HepG2 (cell line): ENCODE results near the gene HNRNPM. TPM values are rescaled to one million over a fixed set of nuclear protein-coding genes. Genes with fewer than 3 reads are reported as not detected.

Source experiments
- ATAC-seq: fragments of 200-7000 bp; cut with Tn5 transposase; 3 replicates; pipeline ENCODE4 v1.9.1; 2020; ENCODE audit warnings: mild to moderate bottlenecking, moderate library complexity
- BruUV-seq: library from RNA; stranded (reverse); fragments of 400-500 nt; replicated peaks from 2 replicates; lab custom pipeline; 2021; lab: Mats Ljungman, UMichigan
- CTCF ChIA-PET: fragments of 300-600 bp; formaldehyde crosslinking; extraction: SDS; loops from one replicate; lab custom pipeline; 2021; ENCODE audit warnings: low total read pairs, inconsistent platforms, low intra/inter-chr PET ratio; lab: Yijun Ruan, JAX
- POLR2A ChIA-PET: fragments of 350-600 bp; sonication (Branson Sonifier 250); formaldehyde crosslinking; loops from one replicate; lab custom pipeline; 2020; ENCODE audit warnings: antibody characterized with exemption, inconsistent platforms; lab: Yijun Ruan, JAX
- DNase-seq: peaks from one replicate; pipeline ENCODE4 v3.0.0-alpha.2; 2015; ENCODE audit warnings: low spot score
- FAIRE-seq: peaks from 3 replicates; lab custom pipeline; 2011; peaks lifted over from hg19 to GRCh38; lab: Jason Lieb, UNC
- H2AFZ ChIP-seq: one replicate; pipeline ENCODE4 v1.6.1; 2011; ENCODE audit warnings: low read length, inconsistent platforms
- H3K27ac ChIP-seq: fragments of 300-600 bp; 3 replicates; pipeline ENCODE4 v1.8.0; 2011; ENCODE audit warnings: mixed run types, mild to moderate bottlenecking, mixed read lengths, low read length, inconsistent platforms; ENCODE audit not compliant: insufficient read depth; ENCODE audit errors: extremely low read length
- H3K27me3 ChIP-seq, 2 experiments: fragments of 200-600 bp in 1 of 2; 2 replicates in 1 of 2; 3 replicates in 1 of 2; pipeline versions ENCODE4 v1.6.0 to v1.8.0; 2011; ENCODE audit warnings: low read length in 2 of 2, mild to moderate bottlenecking in 2 of 2, moderate library complexity in 2 of 2, inconsistent platforms in 1 of 2; ENCODE audit not compliant: insufficient read depth in 2 of 2, control insufficient read depth in 1 of 2
- H3K36me3 ChIP-seq, 2 experiments: fragments of 200-600 bp in 1 of 2; replicated peaks in 1 of 2; 2 replicates in 1 of 2; 3 replicates in 1 of 2; pipeline versions ENCODE4 v1.5.1 to v1.8.0; 2011; ENCODE audit warnings: low read length in 2 of 2, inconsistent platforms in 1 of 2; ENCODE audit not compliant: insufficient read depth in 2 of 2, control insufficient read depth in 1 of 2
- H3K4me1 ChIP-seq: 2 replicates; pipeline ENCODE4 v1.5.1; 2012; ENCODE audit warnings: low read length, inconsistent platforms; ENCODE audit not compliant: insufficient read depth
- H3K4me2 ChIP-seq: 2 replicates; pipeline ENCODE4 v1.6.0; 2011; ENCODE audit warnings: low read depth, low read length, inconsistent platforms
- H3K4me3 ChIP-seq, 3 experiments: fragments of 200-600 bp in 1 of 3; sonication (generic), shearing (Covaris generic) in 1 of 3; replicated peaks in 1 of 3; 2 replicates each; pipeline ENCODE4 v1.5.1; 2011 to 2016; ENCODE audit warnings: low read length in 3 of 3, inconsistent platforms in 2 of 3, low read depth in 2 of 3, mild to moderate bottlenecking in 2 of 3, control low read depth in 1 of 3, mixed read lengths in 1 of 3; ENCODE audit not compliant: insufficient read depth in 1 of 3
- H3K79me2 ChIP-seq: one replicate; pipeline ENCODE4 v1.6.1; 2011; ENCODE audit warnings: low read length, inconsistent platforms; ENCODE audit not compliant: insufficient read depth
- H3K9ac ChIP-seq: 2 replicates; pipeline ENCODE4 v1.6.0; 2011; ENCODE audit warnings: mild to moderate bottlenecking, low read depth, low read length, inconsistent platforms; ENCODE audit not compliant: insufficient read depth
- H3K9me3 ChIP-seq: 2 replicates; pipeline ENCODE4 v1.5.1; 2012; ENCODE audit warnings: mild to moderate bottlenecking, low read length
- H4K20me1 ChIP-seq: 2 replicates; pipeline ENCODE4 v1.6.0; 2011; ENCODE audit warnings: inconsistent platforms, mild to moderate bottlenecking, low read length, moderate library complexity; ENCODE audit not compliant: insufficient read depth
- AHDC1 ChIP-seq: sonication (generic); formaldehyde crosslinking; IDR thresholded peaks from 2 replicates; pipeline ENCODE4 v1.5.1; 2020; ENCODE audit warnings: mild to moderate bottlenecking, missing genetic modification reagents, borderline replicate concordance
- JUND ChIP-seq: sonication (generic); formaldehyde crosslinking; IDR thresholded peaks from 2 replicates; pipeline ENCODE4 v1.8.0; 2022; ENCODE audit warnings: mild to moderate bottlenecking, missing genetic modification reagents
- MTA1 ChIP-seq: sonication (generic); formaldehyde crosslinking; IDR thresholded peaks from 2 replicates; pipeline ENCODE4 v1.4.0; 2020; ENCODE audit warnings: missing genetic modification reagents, mild to moderate bottlenecking, borderline replicate concordance
- NONO ChIP-seq, 2 experiments: fragments of 450-650 bp in 1 of 2; sonication (generic) in 1 of 2; formaldehyde crosslinking in 1 of 2; IDR thresholded peaks in 1 of 2; conservative IDR thresholded peaks in 1 of 2; 2 replicates each; pipeline versions ENCODE4 v1.6.1 to v1.8.0; 2017 to 2022; ENCODE audit warnings: mild to moderate bottlenecking in 1 of 2, missing genetic modification reagents in 1 of 2, moderate library complexity in 1 of 2
- YEATS4 ChIP-seq: sonication (generic); formaldehyde crosslinking; IDR thresholded peaks from 2 replicates; pipeline ENCODE4 v1.4.0; 2020; ENCODE audit warnings: missing genetic modification reagents, borderline replicate concordance
- ZNF282 ChIP-seq: fragments of 450-650 bp; IDR thresholded peaks from 2 replicates; pipeline ENCODE4 v1.6.1; 2018; ENCODE audit not compliant: partially characterized antibody
- ZNF703 ChIP-seq: sonication (generic); formaldehyde crosslinking; IDR thresholded peaks from 2 replicates; pipeline ENCODE4 v1.5.1; 2020; ENCODE audit warnings: missing genetic modification reagents, mild to moderate bottlenecking, moderate library complexity, borderline replicate concordance
- WGBS: methylation state at CpG from one replicate; pipeline ENCODE4 v1.1.6; 2017; ENCODE audit warnings: low lambda C conversion rate; 5-methylcytosine and 5-hydroxymethylcytosine counted together
- in situ Hi-C: cut with HindIII; loops from 2 replicates; pipeline ENCODE4 v1.10.0; 2017; ENCODE audit warnings: low pct_unique_long_range_greater_than_20kb; ENCODE audit not compliant: extremely low pct_ligation_motif_present
- intact Hi-C: fragments of 100-400 bp; cut with micrococcal nuclease; formaldehyde crosslinking; loops from one replicate; pipeline ENCODE4 v1.10.0; 2022; ENCODE audit not compliant: unreplicated experiment
- polyA plus RNA-seq, 8 experiments: library from polyadenylated mRNA; depleted of rRNA in 3 of 8; stranded (reverse) in 7 of 8; unstranded in 1 of 8; fragments of >200 nt; fragmentation: Illumina TruSeq in 4 of 8; extraction: Trizol in 4 of 8; gene quantifications; 2 replicates each; pipeline versions ENCODE4 v1.2.1 to v1.2.3, GENCODE V29; 2011 to 2016; ENCODE audit warnings: low read depth in 4 of 8, missing spikeins in 1 of 8, mixed read lengths in 1 of 8; ENCODE audit not compliant: insufficient read depth in 1 of 8
- total RNA-seq, 5 experiments: library from RNA; depleted of rRNA; stranded (reverse); fragments of >200 nt; fragmentation: Illumina TruSeq; extraction: Trizol; gene quantifications; 2 replicates each; pipeline ENCODE4 v1.2.3, GENCODE V29; 2016; ENCODE audit warnings: low read depth in 1 of 5
- TF ChIP-seq, protein P1 (sequence below): sonication (generic); formaldehyde crosslinking; IDR thresholded peaks from 2 replicates; pipeline ENCODE4 v1.4.0; 2020; ENCODE audit warnings: missing genetic modification reagents
- TF ChIP-seq, protein P2 (sequence below): sonication (generic); formaldehyde crosslinking; IDR thresholded peaks from 2 replicates; pipeline ENCODE4 v1.4.0; 2020; ENCODE audit warnings: missing genetic modification reagents; ENCODE audit errors: not compliant biosample characterization
- TF ChIP-seq, protein P3 (sequence below): sonication (generic); formaldehyde crosslinking; IDR thresholded peaks from 2 replicates; pipeline ENCODE4 v1.4.0; 2020; ENCODE audit warnings: missing genetic modification reagents

HNRNPM gene
- total and polyA plus RNA-seq, 2 of the 13 experiments (the other 11 are each of a cell fraction or from before 2014, with no cell fraction given): 56.7 to 102 TPM

GRCh38 chr19:8421484-8422461 is 23.0 kb upstream of the HNRNPM start (continued):
- TF ChIP-seq, protein P1, sequence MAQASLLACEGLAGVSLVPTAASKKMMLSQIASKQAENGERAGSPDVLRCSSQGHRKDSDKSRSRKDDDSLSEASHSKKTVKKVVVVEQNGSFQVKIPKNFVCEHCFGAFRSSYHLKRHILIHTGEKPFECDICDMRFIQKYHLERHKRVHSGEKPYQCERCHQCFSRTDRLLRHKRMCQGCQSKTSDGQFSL (CRISPR knock-in tag): 0 out of 2 replicates have a peak, but pooled peaks have one; percentile 28
- TF ChIP-seq MTA1 (CRISPR knock-in tag) (peak; percentile 96), NONO (IDR thresholded peaks at IDR 0.05) (no peak), NONO (CRISPR knock-in tag; conservative IDR thresholded peaks at IDR 0.05) (no peak), YEATS4 (CRISPR knock-in tag) (peak; percentile 23; the same call in 1 of the 2 replicates)

DNA sequence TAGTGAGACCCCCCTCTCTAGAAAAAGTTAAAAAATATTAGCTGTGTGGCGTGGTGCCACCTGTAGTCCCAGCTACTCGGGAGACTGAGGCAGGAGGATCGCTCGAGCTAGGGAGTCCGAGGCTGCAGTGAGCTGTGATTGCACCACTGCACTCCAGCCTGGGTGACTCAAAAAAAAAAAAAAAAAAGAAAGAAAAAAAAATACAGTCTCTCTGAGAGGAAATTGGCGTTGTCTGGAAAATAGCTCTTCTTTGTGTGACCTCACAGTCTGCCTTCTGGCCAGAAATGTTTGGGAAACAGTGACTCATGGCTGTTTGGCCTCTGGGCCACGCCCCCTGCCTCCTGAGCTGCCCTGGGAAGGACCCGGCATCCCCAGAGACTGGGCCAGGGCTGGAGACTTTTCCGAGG is 21.0 kb upstream of the HNRNPM start:
- Histone ChIP-seq H3K4me2 (peak overlapping the region; percentile 95), H3K9me3 (no peaks in the 10 kb centered on the region), H3K9ac (peak overlapping the region; percentile 75), H3K4me1 (peaks cover 39% of the 10 kb centered on the region), H4K20me1 (no peaks in the 10 kb centered on the region), H3K27ac (peak overlapping the region; percentile 86), H3K27me3 (no peaks in the 10 kb centered on the region), H3K79me2 (no peaks in the 10 kb centered on the region), H2AFZ (no peak overlapping the region), H3K36me3 (no peaks in the 10 kb centered on the region), H3K4me3 (peak overlapping the region; percentile 28 to 64 (median 55); a peak in 5 of 6 replicates)
- FAIRE-seq (peak; percentile 89), ATAC-seq (peak; percentile 83), DNase-seq (peak; percentile 93)
- WGBS: 3% methylated on average over 9 of the region's 9 CpGs
- no TSS peak for BruUV-seq
- intact Hi-C loops: no loop called here
- in situ Hi-C loops: no loop called here
- CTCF ChIA-PET: no interaction called here
- POLR2A ChIA-PET: interaction anchor here (0.7 to 8.0 kb wide), 26 partner anchors 10 to 480 kb away, joined by 3 to 82 read pairs (median 5); partner anchors contain the start of genes HNRNPM, MARCHF2, NDUFA7 and RAB11B
- TF ChIP-seq, protein P2, sequence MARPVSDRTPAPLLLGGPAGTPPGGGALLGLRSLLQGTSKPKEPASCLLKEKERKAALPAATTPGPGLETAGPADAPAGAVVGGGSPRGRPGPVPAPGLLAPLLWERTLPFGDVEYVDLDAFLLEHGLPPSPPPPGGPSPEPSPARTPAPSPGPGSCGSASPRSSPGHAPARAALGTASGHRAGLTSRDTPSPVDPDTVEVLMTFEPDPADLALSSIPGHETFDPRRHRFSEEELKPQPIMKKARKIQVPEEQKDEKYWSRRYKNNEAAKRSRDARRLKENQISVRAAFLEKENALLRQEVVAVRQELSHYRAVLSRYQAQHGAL (CRISPR knock-in tag): no peak
- TF ChIP-seq JUND (peak; percentile 77), ZNF703 (CRISPR knock-in tag) (no peak), ZNF282 (no peak), AHDC1 (CRISPR knock-in tag) (peak; percentile 46; the same call in 1 of the 2 replicates)
- TF ChIP-seq, protein P3, sequence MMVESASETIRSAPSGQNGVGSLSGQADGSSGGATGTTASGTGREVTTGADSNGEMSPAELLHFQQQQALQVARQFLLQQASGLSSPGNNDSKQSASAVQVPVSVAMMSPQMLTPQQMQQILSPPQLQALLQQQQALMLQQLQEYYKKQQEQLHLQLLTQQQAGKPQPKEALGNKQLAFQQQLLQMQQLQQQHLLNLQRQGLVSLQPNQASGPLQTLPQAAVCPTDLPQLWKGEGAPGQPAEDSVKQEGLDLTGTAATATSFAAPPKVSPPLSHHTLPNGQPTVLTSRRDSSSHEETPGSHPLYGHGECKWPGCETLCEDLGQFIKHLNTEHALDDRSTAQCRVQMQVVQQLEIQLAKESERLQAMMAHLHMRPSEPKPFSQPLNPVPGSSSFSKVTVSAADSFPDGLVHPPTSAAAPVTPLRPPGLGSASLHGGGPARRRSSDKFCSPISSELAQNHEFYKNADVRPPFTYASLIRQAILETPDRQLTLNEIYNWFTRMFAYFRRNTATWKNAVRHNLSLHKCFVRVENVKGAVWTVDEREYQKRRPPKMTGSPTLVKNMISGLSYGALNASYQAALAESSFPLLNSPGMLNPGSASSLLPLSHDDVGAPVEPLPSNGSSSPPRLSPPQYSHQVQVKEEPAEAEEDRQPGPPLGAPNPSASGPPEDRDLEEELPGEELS (CRISPR knock-in tag): peak; percentile 35; the same call in 1 of the 2 replicates
